GM18858 (cell line): ENCODE data around the gene TMPO.
A peak's percentile ranks its signal among the peaks of the same experiment; 100 is the strongest.
"Not testable (repeated sequence)": the region's sequence is repeated elsewhere in the genome, so short reads cannot be mapped to it uniquely, and the experiment has no call there.

ENCODE experiments used
- ATAC-seq: cut with Tn5 transposase; IDR thresholded peaks from one replicate; pipeline ENCODE4 v1.9.1; 2021; ENCODE audit not compliant: unreplicated experiment

Gene TMPO

GRCh38 chr12:98509063-98509462 is 6.3 kb upstream of the TMPO start:
- no peak for ATAC-seq

DNA sequence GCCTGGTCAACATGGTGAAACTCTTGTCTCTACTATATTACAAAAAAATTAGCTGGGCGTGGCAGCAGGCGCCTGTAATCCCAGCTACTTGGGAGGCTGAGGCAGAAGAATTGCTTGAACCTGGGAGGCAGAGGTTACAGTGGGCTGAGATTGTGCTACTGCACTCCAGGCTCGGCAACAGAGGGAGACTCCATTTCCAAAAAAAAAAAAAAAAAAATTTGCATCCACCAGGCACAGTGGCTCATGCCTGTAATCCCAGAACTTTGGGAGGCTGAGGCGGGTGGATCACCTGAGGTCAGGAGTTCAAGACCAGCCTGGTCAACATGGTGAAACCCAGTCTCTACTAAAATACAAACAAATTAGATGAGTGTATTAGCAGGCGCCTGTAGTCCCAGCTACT is 3.6 kb upstream of the TMPO start:
- ATAC-seq: not testable (repeated sequence)

GRCh38 chr12:98513379-98514322 is 1.7 kb upstream of the TMPO start:
- ATAC-seq: no peak

DNA sequence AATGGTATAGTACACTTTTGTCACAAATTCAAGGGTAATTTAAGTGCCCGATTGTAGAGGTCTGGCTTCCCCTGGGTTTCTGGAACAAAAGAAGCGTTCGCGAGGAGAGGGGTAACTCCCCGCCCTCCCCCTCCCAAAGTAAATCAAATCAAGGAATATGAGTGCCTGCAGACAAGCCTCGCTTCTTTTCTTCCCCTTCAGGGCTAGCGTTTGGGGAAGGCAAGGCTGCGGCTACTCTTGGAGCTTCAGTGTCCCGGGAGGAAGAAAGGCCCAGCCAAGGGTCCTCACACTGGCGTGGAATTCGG is 456 bp upstream of the TMPO start:
- no peak for ATAC-seq

DNA sequence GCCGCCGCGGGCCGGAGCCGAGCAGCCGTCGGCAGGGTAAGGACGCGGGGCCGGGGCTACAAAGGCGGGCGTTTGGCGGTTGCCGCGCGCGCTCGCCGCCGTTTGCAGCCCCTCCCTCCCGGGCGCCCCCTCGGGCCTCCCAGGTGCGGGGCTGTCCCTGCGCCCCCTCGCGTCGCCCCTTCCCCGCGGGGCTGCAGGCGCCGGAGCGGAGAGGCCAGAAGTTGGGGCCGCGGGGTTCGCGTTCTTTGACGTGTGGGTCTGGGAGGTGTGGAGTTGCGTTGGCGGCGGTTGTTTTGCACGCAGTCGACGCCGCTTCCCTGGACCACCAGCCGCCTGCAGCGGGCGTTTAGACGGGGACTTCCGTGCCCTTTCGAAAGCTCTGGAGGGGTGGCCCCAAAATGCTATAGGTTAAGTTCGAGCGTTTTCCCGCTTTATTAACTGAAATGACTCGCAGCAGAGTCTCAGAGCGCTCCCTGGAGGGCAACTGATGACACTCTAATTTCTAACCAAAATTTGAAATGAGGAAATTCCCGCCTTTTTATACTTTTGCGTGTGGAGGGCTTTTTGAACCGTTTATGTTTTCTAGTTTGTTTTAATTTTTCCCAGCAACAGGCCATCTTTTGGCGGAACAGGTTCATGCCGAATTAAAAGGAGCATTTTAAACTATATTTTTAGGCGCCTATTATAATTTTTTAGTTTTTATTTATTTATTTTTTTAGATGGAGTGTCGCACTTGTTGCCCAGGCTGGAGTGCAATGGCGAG is 902 bp downstream of the TMPO start:
- ATAC-seq: peak; percentile 48

DNA sequence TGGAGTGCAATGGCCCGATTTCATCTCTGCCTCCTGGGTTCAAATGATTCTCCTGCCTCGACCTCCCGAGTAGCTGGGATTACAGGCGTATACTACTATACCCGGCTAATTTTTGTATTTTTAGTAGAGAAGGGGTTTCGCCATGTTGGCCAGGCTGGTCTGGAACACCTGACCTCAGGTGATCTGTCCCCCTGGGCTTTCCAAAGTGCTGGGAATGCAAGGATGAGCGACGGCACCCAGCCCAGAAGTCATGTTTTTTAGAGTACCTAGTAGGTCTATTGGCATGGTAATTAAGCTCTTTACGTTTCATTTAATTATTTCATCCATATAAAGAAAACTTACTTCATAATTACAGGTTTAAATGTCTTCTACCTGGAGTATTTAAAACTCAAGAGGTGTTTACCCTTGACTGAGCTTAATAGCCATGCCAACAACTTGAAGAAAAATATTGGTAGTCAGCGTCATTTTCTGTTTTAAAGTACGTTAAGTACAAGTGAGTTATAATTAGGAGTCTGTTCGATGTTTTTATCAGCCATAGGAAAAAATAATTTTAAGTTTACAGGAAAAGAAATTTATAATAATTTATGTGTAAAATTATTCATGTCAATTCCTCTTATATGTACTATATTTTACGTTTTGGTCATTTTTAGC is 4.0 kb downstream of the TMPO start:
- no peak for ATAC-seq

DNA sequence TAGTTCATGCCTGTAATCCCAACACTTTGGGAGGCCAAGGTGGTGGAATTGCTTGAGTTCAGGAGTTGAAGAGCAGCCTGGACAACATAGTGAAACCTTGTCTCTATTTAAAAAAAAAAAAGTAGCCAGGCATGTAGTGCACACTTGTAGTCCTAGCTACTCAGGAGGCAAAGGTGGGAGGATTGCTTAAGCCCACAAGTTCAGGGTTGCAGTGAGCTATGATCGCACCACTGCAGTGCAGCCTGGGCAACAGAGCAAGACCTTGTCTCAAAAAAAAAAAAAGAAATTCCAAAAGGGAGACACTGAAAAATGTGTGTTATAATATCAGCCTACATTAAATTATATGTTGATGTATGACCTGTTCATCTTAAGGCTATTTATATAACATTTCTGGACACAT is 14.7 kb downstream of the TMPO start:
- ATAC-seq: no peak

DNA sequence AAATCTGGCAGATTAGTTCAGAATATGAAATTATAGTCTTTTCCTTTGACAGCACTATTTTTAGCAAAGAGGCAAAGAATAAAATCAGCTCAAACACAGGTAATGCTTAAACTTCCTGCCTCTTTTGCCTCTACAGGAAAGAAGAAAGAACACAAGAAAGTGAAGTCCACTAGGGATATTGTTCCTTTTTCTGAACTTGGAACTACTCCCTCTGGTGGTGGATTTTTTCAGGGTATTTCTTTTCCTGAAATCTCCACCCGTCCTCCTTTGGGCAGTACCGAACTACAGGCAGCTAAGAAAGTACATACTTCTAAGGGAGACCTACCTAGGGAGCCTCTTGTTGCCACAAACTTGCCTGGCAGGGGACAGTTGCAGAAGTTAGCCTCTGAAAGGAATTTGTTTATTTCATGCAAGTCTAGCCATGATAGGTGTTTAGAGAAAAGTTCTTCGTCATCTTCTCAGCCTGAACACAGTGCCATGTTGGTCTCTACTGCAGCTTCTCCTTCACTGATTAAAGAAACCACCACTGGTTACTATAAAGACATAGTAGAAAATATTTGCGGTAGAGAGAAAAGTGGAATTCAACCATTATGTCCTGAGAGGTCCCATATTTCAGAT is 17.4 kb downstream of the TMPO start:
- ATAC-seq: no peak

DNA sequence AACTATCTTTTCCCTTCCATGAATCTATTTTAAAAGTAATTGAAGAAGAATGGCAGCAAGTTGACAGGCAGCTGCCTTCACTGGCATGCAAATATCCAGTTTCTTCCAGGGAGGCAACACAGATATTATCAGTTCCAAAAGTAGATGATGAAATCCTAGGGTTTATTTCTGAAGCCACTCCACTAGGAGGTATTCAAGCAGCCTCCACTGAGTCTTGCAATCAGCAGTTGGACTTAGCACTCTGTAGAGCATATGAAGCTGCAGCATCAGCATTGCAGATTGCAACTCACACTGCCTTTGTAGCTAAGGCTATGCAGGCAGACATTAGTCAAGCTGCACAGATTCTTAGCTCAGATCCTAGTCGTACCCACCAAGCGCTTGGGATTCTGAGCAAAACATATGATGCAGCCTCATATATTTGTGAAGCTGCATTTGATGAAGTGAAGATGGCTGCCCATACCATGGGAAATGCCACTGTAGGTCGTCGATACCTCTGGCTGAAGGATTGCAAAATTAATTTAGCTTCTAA is 18.4 kb downstream of the TMPO start:
- ATAC-seq: no peak

DNA sequence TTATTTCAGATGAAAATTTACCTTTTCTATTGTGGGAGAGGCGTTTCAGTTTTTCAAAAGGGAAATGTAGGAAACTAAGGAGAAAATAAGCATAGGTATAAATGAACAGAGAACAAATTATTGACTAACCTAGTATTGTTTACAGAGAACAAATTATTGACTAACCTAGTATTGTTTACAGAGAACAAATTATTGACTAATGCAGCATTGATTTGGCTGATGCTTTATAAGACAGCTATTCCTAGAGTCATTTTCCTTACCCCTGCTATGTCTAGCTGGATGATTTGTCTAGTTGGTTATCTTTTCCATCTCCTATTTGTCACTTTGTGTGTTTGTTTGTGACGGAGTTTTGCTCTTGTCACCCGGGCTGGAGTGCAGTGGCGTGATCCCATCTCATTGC is 22.6 kb downstream of the TMPO start:
- ATAC-seq: no peak

GRCh38 chr12:98543701-98544100 is 28.3 kb downstream of the TMPO start:
- no peak for ATAC-seq

GRCh38 chr12:98544751-98545150 is 29.4 kb downstream of the TMPO start:
- ATAC-seq: no peak

DNA sequence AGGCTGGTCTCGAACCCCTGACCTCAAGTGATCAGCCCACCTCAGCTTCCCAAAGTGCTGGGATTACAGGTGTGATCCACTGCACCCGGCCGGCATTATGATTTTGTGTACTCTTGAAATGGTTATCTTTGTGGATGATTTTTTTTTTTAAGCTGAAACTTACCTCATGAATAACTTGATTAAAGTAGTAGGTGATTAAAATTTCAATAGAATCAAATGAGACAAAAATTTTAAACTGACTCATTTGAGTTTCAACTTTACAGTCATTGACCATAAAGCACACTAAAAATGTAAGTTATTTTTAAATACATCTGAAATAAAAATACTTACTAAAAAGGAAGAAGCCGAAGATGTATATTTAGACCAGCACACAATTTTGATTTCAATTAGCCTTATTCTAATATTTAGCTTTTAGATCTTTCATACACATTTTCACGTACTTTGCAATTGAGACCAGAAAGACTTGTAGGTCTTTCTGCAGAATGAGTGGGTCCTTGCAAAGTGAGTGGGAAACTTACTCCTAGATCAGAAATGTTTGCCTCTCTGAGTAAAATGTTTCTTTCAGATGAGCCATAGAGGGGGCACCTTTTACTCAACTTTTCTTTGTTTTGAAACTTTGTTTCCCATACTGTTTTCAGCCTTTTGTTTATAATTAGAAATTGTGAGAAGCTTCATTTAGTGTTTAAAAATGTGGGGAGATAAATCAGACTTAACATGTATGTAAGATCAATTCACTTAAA is 34.2 kb downstream of the TMPO start:
- ATAC-seq: no peak

DNA sequence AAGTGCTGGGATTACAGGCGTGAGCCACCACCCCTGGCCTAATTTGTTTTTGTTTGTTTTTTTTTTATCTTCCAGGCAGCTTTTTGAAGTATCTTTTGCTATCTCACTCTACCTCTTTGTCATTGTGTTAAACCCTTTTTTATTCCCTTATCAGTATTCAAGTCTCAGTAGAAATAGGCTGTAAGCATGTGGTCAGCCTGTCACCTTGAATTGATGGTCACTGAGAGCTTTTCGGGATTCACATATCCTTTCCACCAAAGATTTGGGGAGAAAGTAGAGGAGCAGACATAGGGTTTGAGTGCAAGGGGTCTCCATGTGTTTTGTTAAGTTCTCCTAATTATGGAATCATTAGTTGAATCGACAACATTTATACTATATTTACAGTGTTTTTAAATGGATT is 36.4 kb downstream of the TMPO start:
- ATAC-seq: no peak

DNA sequence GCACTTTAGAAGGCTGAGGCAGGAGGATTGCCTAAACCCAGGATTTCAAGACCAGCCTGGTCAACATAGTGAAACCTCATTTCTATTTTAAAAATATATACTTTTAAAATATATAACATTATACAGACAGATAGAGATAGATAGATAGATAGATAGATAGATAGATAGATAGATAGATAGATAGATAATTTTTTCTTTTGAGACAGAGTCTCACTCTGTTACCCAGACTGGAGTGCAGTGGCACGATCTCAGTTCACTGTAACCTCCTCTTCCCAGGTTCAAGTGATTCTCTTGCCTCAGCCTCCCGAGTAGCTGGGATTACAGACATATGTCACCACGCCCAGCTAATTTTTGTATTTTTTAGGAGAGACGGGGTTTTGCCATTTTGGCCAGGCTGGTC is 42.7 kb downstream of the TMPO start:
- ATAC-seq: not testable (repeated sequence)

GRCh38 chr12:98559666-98560065 is 44.3 kb downstream of the TMPO start:
- no peak for ATAC-seq

- ATAC-seq: no peak
Observed at GRCh38 chr12:98561846-98562245, 46.5 kb downstream of the TMPO start.

GRCh38 chr12:98572010-98572409 is 56.6 kb downstream of the TMPO start:
- ATAC-seq: no peak

DNA sequence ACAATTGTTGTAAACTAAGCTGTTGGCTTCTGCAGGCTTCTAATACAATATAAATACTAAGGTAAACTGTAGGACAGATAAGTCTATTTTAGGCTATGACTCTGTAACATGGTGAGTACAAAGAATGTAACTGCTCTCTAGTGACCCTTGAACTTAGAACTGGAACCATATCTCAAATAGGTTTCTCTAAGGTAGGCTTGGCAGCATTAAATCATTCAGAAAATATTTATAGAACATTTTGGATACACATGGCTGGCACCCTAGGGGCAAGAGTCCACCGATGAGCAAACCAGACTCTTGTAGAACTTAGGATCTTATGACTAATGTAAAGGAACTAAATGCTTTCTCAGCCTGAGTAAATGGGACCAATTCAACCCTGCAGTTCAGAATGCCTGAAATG is 58.7 kb downstream of the TMPO start:
- no peak for ATAC-seq

DNA sequence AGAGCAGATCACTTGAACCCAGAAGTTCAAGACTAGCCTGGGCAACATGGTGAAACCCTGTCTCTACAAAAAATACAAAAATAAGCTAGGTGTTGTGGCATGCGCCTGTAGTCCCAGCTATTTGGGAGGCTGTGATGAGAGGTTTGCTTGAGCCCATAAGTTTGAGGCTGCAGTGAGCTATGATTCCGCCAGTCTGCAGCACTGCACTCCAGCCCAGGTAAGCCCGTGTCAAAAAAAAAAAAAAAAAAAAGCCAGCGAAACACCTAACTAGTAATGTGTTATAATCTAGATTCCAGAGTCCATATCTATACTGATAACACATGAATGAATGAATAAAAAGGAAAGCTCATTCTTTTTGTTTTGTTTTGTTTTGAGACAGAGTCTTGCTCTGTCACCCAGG is 59.6 kb downstream of the TMPO start:
- no peak for ATAC-seq
